Adrenal gland (tissue), 12 donors: ENCODE data around the gene CCL3. TPM values are rescaled to one million over a fixed set of nuclear protein-coding genes. Genes with fewer than 3 reads are reported as not detected.
"Not testable (repeated sequence)": the region's sequence is repeated elsewhere in the genome, so short reads cannot be mapped to it uniquely, and the experiment has no call there.

Experiments
- DNase-seq, 7 donors: peaks; one replicate each; pipeline ENCODE4 v3.0.0-alpha.2; 2019 to 2020
- H3K27ac ChIP-seq, 5 donors: fragments of 200-600 bp; sonication (generic) in 4 of 5; 1 replicate in 3 of 5; 2 replicates in 2 of 5; pipeline versions ENCODE4 v1.5.1 to v1.8.0; 2016 to 2020; ENCODE audit warnings: mild to moderate bottlenecking in 1 of 5
- H3K27me3 ChIP-seq: fragments of 200-600 bp; 2 replicates; pipeline ENCODE4 v1.8.0; 2021
- H3K36me3 ChIP-seq, 2 donors: fragments of 200-600 bp; replicated peaks in 1 of 2; 1 replicate in 1 of 2; 2 replicates in 1 of 2; pipeline versions ENCODE4 v1.5.1 to v1.8.0; 2018 to 2022
- H3K4me1 ChIP-seq, 2 donors: fragments of 200-600 bp; replicated peaks in 1 of 2; 1 replicate in 1 of 2; 2 replicates in 1 of 2; pipeline versions ENCODE4 v1.5.1 to v1.8.0; 2018 to 2021
- H3K4me3 ChIP-seq, 4 donors: fragments of 200-600 bp; sonication (generic) in 3 of 4; one replicate each; pipeline ENCODE4 v1.5.1; 2016 to 2018
- H3K9me3 ChIP-seq, 3 donors: fragments of 200-600 bp; sonication (generic) in 1 of 3; replicated peaks in 1 of 3; 1 replicate in 2 of 3; 2 replicates in 1 of 3; pipeline versions ENCODE4 v1.5.1 to v1.8.0; 2016 to 2021
- CTCF ChIP-seq, 6 experiments: fragments of 450-650 bp in 4 of 6; fragments of 200-600 bp in 2 of 6; sonication (generic) in 1 of 6; IDR thresholded peaks; 1 replicate in 5 of 6; 2 replicates in 1 of 6; pipeline versions ENCODE4 v1.5.1 to v1.8.0; 2016 to 2021; ENCODE audit warnings: antibody characterized with exemption in 6 of 6, mild to moderate bottlenecking in 2 of 6, moderate library complexity in 1 of 6
- POLR2A ChIP-seq, 2 donors: fragments of 450-650 bp; IDR thresholded peaks; one replicate each; pipeline ENCODE4 v1.6.1; 2017; ENCODE audit warnings: antibody characterized with exemption in 2 of 2, mild to moderate bottlenecking in 2 of 2, moderate library complexity in 1 of 2
- WGBS, 4 donors: extraction: QIAGEN DNeasy Blood & Tissue Kit in 2 of 4; methylation state at CpG; one replicate each; pipeline versions ENCODE4 v1.1.5 to v1.1.7; 2013 to 2017; 5-methylcytosine and 5-hydroxymethylcytosine counted together
- intact Hi-C, 2 donors: fragments of 100-400 bp; cut with DNase I; formaldehyde crosslinking; loops; one replicate each; pipeline versions ENCODE4 v1.14.1 to v1.15.0; 2022 to 2023
- polyA plus RNA-seq, 3 donors: library from polyadenylated mRNA; stranded (reverse); fragments of 200-250 nt in 2 of 3; fragments of 350-450 nt in 1 of 3; fragmentation: Illumina TruSeq in 1 of 3; extraction: RNeasy Lipid Tissue Mini Kit (QIAGEN cat#74804) in 1 of 3; gene quantifications; one replicate each; pipeline ENCODE4 v1.2.3, GENCODE V29; 2013 to 2014
- total RNA-seq, 9 donors: library from RNA; depleted of rRNA in 4 of 9; stranded (reverse); fragments of >200 nt in 4 of 9; fragments of 120-200 nt in 1 of 9; fragmentation: NEBNext Ultra II Directional in 1 of 9; extraction: Animal tissue kit (Norgen Biotek cat#: 25700) in 1 of 9; gene quantifications; one replicate each; pipeline versions ENCODE4 v1.1.0 to v1.2.4, GENCODE V29; 2013 to 2023
- donor health status: healthy with polysubstance abuse.
- donor health status: Bipolar disorder and iron deficiency.
- donor health status: DM: yes; HTN: yes; CAD: no.
- donor health status: DM: no; HTN: no; CAD: no.
- donor health status: DM: no; HTN: no; CAD: no.
- donor health status: DM: yes; HTN: yes; CAD: no.

Gene CCL3
- total and polyA plus RNA-seq, 12 donors: 0.54 to 15.3 (median 5.0) TPM

- no peaks in the 10 kb centered on the region for H3K36me3 ChIP-seq
- H3K4me1 ChIP-seq: peaks cover 0 to 3% of the 10 kb centered on the region in 2 donors
- H3K27me3 ChIP-seq: no peaks in the 10 kb centered on the region
- peak overlapping the region in 1 of 5 donors; percentile 50 for H3K27ac ChIP-seq
- H3K4me3 ChIP-seq: no peak overlapping the region
- peak in 3 of 7 donors; percentile 39 to 63 (median 54) for DNase-seq
- 21 to 30% (median 28%) methylated on average over 1 of the region's 1 CpG for WGBS, 4 donors
- no peaks in the 10 kb centered on the region for H3K9me3 ChIP-seq
- TF ChIP-seq POLR2A (IDR thresholded peaks at IDR 0.05) (no peak), CTCF (IDR thresholded peaks at IDR 0.05) (no peak)
- intact Hi-C loops: no loop called here
Observed at GRCh38 chr17:36085765-36086164, 4.2 kb downstream of the CCL3 start.

- H3K27ac ChIP-seq, H3K27me3 ChIP-seq, DNase-seq, H3K9me3 ChIP-seq, intact Hi-C loops, H3K36me3 ChIP-seq, H3K4me3 ChIP-seq, H3K4me1 ChIP-seq: not testable (repeated sequence)
- WGBS, 4 donors: 73 to 87% (median 78%) methylated on average over 2 of the region's 2 CpGs
Observed at GRCh38 chr17:36083691-36084090, 6.3 kb downstream of the CCL3 start.

GRCh38 chr17:36082482-36083120, 7.3 kb downstream of the CCL3 start:
- intact Hi-C loops, H3K4me3 ChIP-seq, H3K27me3 ChIP-seq, H3K4me1 ChIP-seq, H3K36me3 ChIP-seq, H3K9me3 ChIP-seq: not testable (repeated sequence)
- peak overlapping the region in 1 of 5 donors; percentile 58 for H3K27ac ChIP-seq
- WGBS, 4 donors: 59 to 66% (median 60%) methylated on average over 7 to 8 of the region's 8 CpGs
- DNase-seq: peak in 2 of 7 donors; percentile 42 to 56

- peak overlapping the region in 1 of 5 donors; percentile 58 for H3K27ac ChIP-seq
- intact Hi-C loops, H3K27me3 ChIP-seq, H3K36me3 ChIP-seq, DNase-seq, H3K9me3 ChIP-seq, H3K4me3 ChIP-seq, H3K4me1 ChIP-seq: not testable (repeated sequence)
- WGBS, 4 donors: 59 to 69% (median 67%) methylated on average over 4 to 5 of the region's 5 CpGs
Observed at GRCh38 chr17:36081681-36082471, 8.1 kb downstream of the CCL3 start.

GRCh38 chr17:36074365-36074764, 15.6 kb downstream of the CCL3 start:
- Histone ChIP-seq H3K9me3 (no peaks in the 10 kb centered on the region), H3K36me3 (no peaks in the 10 kb centered on the region), H3K27me3 (no peaks in the 10 kb centered on the region), H3K27ac (no peak overlapping the region), H3K4me1 (no peaks in the 10 kb centered on the region), H3K4me3 (no peak overlapping the region)
- DNase-seq: no peak
- TF ChIP-seq CTCF (IDR thresholded peaks at IDR 0.05) (no peak), POLR2A (IDR thresholded peaks at IDR 0.05) (no peak)
- WGBS, 4 donors: 47 to 75% (median 62%) methylated on average over 1 of the region's 1 CpG
- intact Hi-C loops: loop anchor here in 1 of 2 donors (10.0 kb wide), 2 partner anchors 50 to 100 kb away; no protein-coding TSS in a partner anchor
